GM13976 (cell line): ENCODE measurements around the gene RPS6KA2.

ENCODE experiments used
- DNase-seq: peaks from one replicate; pipeline ENCODE4 v3.0.0; 2012; ENCODE audit warnings: low spot score
- in situ Hi-C: fragments of 300-500 bp; cut with MboI; formaldehyde crosslinking; loops from one replicate; pipeline ENCODE4 v1.12.0; 2022; ENCODE audit warnings: low sequenced_read_pairs, mixed read lengths, inconsistent platforms; ENCODE audit not compliant: unreplicated experiment
- TF ChIP-seq, protein P1 (sequence below): IDR thresholded peaks from 2 replicates; pipeline ENCODE4 v1.5.1; 2012; ENCODE audit warnings: borderline replicate concordance, mild to moderate bottlenecking; ENCODE audit not compliant: insufficient read depth; ENCODE audit errors: extremely low read depth, missing control alignments, control extremely low read depth

RPS6KA2 gene

GRCh38 chr6:166630462-166630861 is 3.4 kb upstream of the RPS6KA2 start:
- TF ChIP-seq, protein P1, sequence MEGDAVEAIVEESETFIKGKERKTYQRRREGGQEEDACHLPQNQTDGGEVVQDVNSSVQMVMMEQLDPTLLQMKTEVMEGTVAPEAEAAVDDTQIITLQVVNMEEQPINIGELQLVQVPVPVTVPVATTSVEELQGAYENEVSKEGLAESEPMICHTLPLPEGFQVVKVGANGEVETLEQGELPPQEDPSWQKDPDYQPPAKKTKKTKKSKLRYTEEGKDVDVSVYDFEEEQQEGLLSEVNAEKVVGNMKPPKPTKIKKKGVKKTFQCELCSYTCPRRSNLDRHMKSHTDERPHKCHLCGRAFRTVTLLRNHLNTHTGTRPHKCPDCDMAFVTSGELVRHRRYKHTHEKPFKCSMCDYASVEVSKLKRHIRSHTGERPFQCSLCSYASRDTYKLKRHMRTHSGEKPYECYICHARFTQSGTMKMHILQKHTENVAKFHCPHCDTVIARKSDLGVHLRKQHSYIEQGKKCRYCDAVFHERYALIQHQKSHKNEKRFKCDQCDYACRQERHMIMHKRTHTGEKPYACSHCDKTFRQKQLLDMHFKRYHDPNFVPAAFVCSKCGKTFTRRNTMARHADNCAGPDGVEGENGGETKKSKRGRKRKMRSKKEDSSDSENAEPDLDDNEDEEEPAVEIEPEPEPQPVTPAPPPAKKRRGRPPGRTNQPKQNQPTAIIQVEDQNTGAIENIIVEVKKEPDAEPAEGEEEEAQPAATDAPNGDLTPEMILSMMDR, result no peak
- no peak for DNase-seq
- in situ Hi-C loops, result no loop called here

GRCh38 chr6:166629628-166630027 is 2.6 kb upstream of the RPS6KA2 start:
- in situ Hi-C loops, result no loop called here
- no peak for DNase-seq
- TF ChIP-seq, protein P1, result no peak

GRCh38 chr6:166627875-166628801 is 1.1 kb upstream of the RPS6KA2 start:
- TF ChIP-seq, protein P1, result no peak
- in situ Hi-C loops, result no loop called here
- DNase-seq, result peak; percentile 75

DNA sequence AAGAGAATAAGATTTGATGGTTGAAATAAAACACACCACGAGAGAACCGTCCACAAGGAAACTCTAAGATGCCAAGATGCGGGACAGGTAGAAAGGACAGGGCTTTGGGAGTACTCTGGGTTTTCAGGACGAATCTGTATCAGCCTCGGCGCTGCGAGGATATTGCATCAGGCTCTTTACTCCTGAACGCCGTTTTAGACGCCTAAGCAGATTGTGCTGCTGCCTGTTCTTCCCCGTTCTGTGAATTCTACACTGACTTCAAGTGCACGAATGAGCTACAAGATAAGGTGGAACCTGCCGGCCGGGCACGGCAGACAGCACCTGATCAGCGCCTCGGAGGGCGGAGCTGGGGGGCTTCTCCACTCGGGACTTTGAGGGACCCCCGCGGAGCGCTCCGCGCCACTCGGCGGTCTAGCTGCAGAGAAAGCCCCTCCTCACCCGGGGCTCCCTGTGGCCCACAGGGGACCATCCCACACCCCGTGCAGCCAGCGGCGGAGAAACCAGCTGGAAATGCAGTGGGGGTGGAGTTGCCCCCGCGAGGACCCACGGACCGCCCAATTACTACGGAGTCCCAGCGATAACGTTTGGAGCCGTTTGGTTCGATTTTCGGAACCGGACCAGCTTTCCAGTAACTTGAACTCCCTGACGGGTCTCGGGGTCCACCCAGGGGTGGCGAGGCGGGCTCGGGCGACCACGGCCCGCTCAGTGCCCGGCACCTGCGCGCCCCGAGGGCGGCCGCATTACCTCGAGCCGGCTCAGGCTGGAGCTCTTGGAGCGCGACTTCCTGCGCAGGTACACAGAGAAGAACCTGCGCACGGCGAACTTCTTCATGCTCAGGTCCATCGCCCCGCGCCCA is 646 bp downstream of the RPS6KA2 start:
- in situ Hi-C loops, result no loop called here
- TF ChIP-seq, protein P1, result no peak
- peak; percentile 46 for DNase-seq

GRCh38 chr6:166625356-166625755 is 1.7 kb downstream of the RPS6KA2 start:
- TF ChIP-seq, protein P1, result no peak
- no peak for DNase-seq

GRCh38 chr6:166624275-166624674 is 2.8 kb downstream of the RPS6KA2 start:
- DNase-seq, result no peak
- in situ Hi-C loops, result no loop called here
- TF ChIP-seq, protein P1, result no peak

More at GRCh38 chr6:166625356-166625755, 1.7 kb downstream of the RPS6KA2 start:
- in situ Hi-C loops, result no loop called here
